Keratinocyte (primary cell): ENCODE data around the gene SLC10A3. TPM values are rescaled to one million over a fixed set of nuclear protein-coding genes. Genes with fewer than 3 reads are reported as not detected.

Experiments used
- DNase-seq: peaks from one replicate; pipeline ENCODE4 v3.0.0-alpha.2; 2011; ENCODE audit warnings: low read depth, missing footprints, low spot score
- FAIRE-seq: peaks from 2 replicates; lab custom pipeline; 2011; peaks lifted over from hg19 to GRCh38; lab: Jason Lieb, UNC
- H2AFZ ChIP-seq: 2 replicates; pipeline ENCODE4 v1.6.0; 2012; ENCODE audit warnings: low read length, control low read depth, inconsistent platforms; ENCODE audit not compliant: control insufficient read depth
- H3K27ac ChIP-seq: 2 replicates; pipeline ENCODE4 v1.5.1; 2011; ENCODE audit warnings: low read length; ENCODE audit not compliant: control insufficient read depth, insufficient read depth
- H3K27me3 ChIP-seq: 3 replicates; pipeline ENCODE4 v1.6.0; 2011; ENCODE audit warnings: low read length; ENCODE audit not compliant: control insufficient read depth, insufficient read depth; ENCODE audit errors: extremely low read depth
- H3K36me3 ChIP-seq, 2 experiments: 2 replicates in 1 of 2; 3 replicates in 1 of 2; pipeline ENCODE4 v1.5.1; 2011; ENCODE audit warnings: low read length in 2 of 2, mild to moderate bottlenecking in 1 of 2; ENCODE audit not compliant: control insufficient read depth in 2 of 2, insufficient read depth in 2 of 2; ENCODE audit errors: extremely low read depth in 1 of 2
- H3K4me1 ChIP-seq: 3 replicates; pipeline ENCODE4 v1.5.1; 2011; ENCODE audit warnings: low read length; ENCODE audit not compliant: control insufficient read depth, insufficient read depth; ENCODE audit errors: extremely low read depth
- H3K4me2 ChIP-seq: 3 replicates; pipeline ENCODE4 v1.6.0; 2011; ENCODE audit warnings: low read depth, low read length; ENCODE audit not compliant: control insufficient read depth, insufficient read depth; ENCODE audit errors: extremely low read depth
- H3K4me3 ChIP-seq, 3 experiments: fragments of 200-600 bp in 1 of 3; sonication (generic) in 1 of 3; 2 replicates in 2 of 3; 3 replicates in 1 of 3; pipeline ENCODE4 v1.5.1; 2011 to 2016; ENCODE audit warnings: low read length in 3 of 3, mild to moderate bottlenecking in 3 of 3, control low read depth in 2 of 3, inconsistent platforms in 1 of 3, low read depth in 1 of 3, mixed read lengths in 1 of 3, mixed run types in 1 of 3, moderate library complexity in 1 of 3; ENCODE audit not compliant: control insufficient read depth in 2 of 3, insufficient read depth in 2 of 3; ENCODE audit errors: extremely low read depth in 1 of 3
- H3K79me2 ChIP-seq: 2 replicates; pipeline ENCODE4 v1.6.0; 2012; ENCODE audit warnings: low read length; ENCODE audit not compliant: control insufficient read depth, insufficient read depth
- H3K9ac ChIP-seq: 3 replicates; pipeline ENCODE4 v1.6.0; 2011; ENCODE audit warnings: low read length; ENCODE audit not compliant: control insufficient read depth, insufficient read depth; ENCODE audit errors: extremely low read depth
- H3K9me1 ChIP-seq: 3 replicates; pipeline ENCODE4 v1.6.0; 2011; ENCODE audit warnings: low read length; ENCODE audit not compliant: control insufficient read depth, insufficient read depth; ENCODE audit errors: extremely low read depth
- H3K9me3 ChIP-seq: 2 replicates; pipeline ENCODE4 v1.5.1; 2012; ENCODE audit warnings: low read depth, low read length; ENCODE audit not compliant: control insufficient read depth
- H4K20me1 ChIP-seq: 3 replicates; pipeline ENCODE4 v1.6.0; 2011; ENCODE audit warnings: low read length; ENCODE audit not compliant: control insufficient read depth, insufficient read depth; ENCODE audit errors: extremely low read depth
- EZH2 ChIP-seq: IDR thresholded peaks from one replicate; pipeline ENCODE4 v1.6.1; 2012; ENCODE audit warnings: inconsistent platforms, mild to moderate bottlenecking, low read length, moderate library complexity
- dilution Hi-C: fragments of 300-500 bp; cut with MboI; formaldehyde crosslinking; loops from one replicate; pipeline ENCODE4 v1.7.0; 2020; ENCODE audit warnings: low sequenced_read_pairs; ENCODE audit not compliant: extremely low pct_ligation_motif_present
- polyA plus RNA-seq, 5 experiments: library from polyadenylated mRNA; depleted of rRNA in 3 of 5; stranded (reverse) in 3 of 5; stranded (forward) in 1 of 5; unstranded in 1 of 5; fragments of >200 nt; gene quantifications; 1 replicate in 1 of 5; 2 replicates in 3 of 5; 3 replicates in 1 of 5; pipeline versions ENCODE4 v1.2.1 to v1.2.3, GENCODE V29; 2011 to 2012; ENCODE audit warnings: missing spikeins in 2 of 5, low read depth in 1 of 5, low replicate concordance in 1 of 5
- TF ChIP-seq, protein P1 (sequence below), 3 experiments: IDR thresholded peaks in 1 of 3; conservative IDR thresholded peaks in 1 of 3; optimal IDR thresholded peaks in 1 of 3; 2 replicates in 2 of 3; 3 replicates in 1 of 3; pipeline versions ENCODE3 to v1.5.1; 2011; ENCODE audit warnings: low read length in 3 of 3, mild to moderate bottlenecking in 3 of 3, moderate library complexity in 2 of 3, control low read depth in 1 of 3, inconsistent platforms in 1 of 3; ENCODE audit not compliant: insufficient read depth in 2 of 3; ENCODE audit errors: extremely low read depth in 1 of 3

SLC10A3 gene
- polyA plus RNA-seq, 1 donor (not counting 4 experiments of a cell fraction or from before 2014, with no cell fraction given): 8.1 TPM

DNA sequence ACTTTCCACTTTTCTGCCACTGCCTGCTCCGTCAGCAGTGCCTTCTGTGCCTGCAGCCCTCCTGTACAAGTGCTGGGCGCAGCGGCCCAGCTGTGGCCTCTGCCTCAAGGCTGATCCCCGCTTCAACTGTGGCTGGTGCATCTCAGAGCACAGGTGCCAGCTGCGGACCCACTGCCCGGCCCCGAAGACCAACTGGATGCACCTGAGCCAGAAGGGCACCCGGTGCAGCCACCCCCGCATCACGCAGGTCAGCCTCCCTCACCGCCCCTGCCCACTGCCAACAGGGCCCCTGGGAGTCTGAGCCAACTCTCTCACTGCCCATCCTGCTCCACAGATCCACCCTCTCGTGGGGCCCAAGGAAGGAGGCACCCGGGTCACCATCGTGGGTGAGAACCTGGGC lies 24.8 kb downstream of the SLC10A3 start:
- Histone ChIP-seq H3K9me3 (no peaks in the 10 kb centered on the region), H3K27me3 (no peaks in the 10 kb centered on the region), H2AFZ (no peak overlapping the region), H3K9me1 (no peaks in the 10 kb centered on the region), H3K9ac (no peak overlapping the region), H3K4me2 (no peak overlapping the region), H4K20me1 (no peaks in the 10 kb centered on the region), H3K79me2 (peaks cover 2% of the 10 kb centered on the region), H3K36me3 (peaks cover 0 to 6% of the 10 kb centered on the region in 2 experiments), H3K27ac (no peak overlapping the region), H3K4me1 (no peaks in the 10 kb centered on the region), H3K4me3 (no peak overlapping the region)
- dilution Hi-C loops: no loop called here
- DNase-seq: no peak
- FAIRE-seq: no peak
- TF ChIP-seq EZH2: no peak
- TF ChIP-seq, protein P1, sequence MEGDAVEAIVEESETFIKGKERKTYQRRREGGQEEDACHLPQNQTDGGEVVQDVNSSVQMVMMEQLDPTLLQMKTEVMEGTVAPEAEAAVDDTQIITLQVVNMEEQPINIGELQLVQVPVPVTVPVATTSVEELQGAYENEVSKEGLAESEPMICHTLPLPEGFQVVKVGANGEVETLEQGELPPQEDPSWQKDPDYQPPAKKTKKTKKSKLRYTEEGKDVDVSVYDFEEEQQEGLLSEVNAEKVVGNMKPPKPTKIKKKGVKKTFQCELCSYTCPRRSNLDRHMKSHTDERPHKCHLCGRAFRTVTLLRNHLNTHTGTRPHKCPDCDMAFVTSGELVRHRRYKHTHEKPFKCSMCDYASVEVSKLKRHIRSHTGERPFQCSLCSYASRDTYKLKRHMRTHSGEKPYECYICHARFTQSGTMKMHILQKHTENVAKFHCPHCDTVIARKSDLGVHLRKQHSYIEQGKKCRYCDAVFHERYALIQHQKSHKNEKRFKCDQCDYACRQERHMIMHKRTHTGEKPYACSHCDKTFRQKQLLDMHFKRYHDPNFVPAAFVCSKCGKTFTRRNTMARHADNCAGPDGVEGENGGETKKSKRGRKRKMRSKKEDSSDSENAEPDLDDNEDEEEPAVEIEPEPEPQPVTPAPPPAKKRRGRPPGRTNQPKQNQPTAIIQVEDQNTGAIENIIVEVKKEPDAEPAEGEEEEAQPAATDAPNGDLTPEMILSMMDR (optimal IDR thresholded peaks at IDR 0.05 in 1 of 3, IDR thresholded peaks at IDR 0.05 in 1 of 3, conservative IDR thresholded peaks at IDR 0.05 in 1 of 3; ENCODE audit: extremely low read depth in 1 of 3, insufficient read depth in 2 of 3, low read length in 3 of 3): no peak

DNA sequence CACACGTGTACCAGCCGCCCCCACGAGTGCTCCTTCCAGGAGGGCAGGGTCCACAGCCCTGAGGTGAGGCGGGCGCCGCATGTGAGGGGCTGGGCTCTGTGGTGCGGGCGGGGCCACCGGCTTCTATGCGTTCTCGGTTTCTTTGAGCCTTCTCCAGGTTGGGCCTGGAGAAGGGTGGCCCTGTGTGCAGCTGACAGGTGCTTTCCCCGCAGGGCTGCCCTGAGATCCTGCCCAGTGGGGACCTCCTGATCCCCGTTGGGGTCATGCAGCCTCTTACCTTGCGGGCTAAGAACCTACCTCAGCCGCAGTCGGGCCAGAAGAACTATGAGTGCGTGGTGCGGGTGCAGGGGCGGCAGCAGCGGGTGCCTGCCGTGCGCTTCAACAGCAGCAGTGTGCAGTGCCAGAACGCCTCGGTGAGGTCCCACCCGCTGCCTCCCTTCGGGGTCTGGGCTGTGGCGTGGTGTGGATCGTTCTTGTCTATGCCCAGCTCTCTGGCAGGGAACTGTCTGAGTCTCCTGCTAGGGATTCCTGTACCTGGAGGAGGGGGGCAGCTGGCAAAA lies 25.5 kb downstream of the SLC10A3 start:
- dilution Hi-C loops: no loop called here
- FAIRE-seq (no peak), DNase-seq (no peak)
- no peaks in the 10 kb centered on the region for H3K9me3 ChIP-seq
- H3K9ac ChIP-seq: no peak overlapping the region
- no peaks in the 10 kb centered on the region for H3K9me1 ChIP-seq
- H3K27me3 ChIP-seq: no peaks in the 10 kb centered on the region
- peaks cover 2% of the 10 kb centered on the region for H3K79me2 ChIP-seq
- H4K20me1 ChIP-seq: no peaks in the 10 kb centered on the region
- peaks cover 3% of the 10 kb centered on the region for H3K4me1 ChIP-seq
- no peak overlapping the region for H2AFZ ChIP-seq
- no peak overlapping the region for H3K27ac ChIP-seq
- no peak overlapping the region for H3K4me2 ChIP-seq
- H3K4me3 ChIP-seq: no peak overlapping the region
- TF ChIP-seq EZH2: no peak
- TF ChIP-seq, protein P1 (optimal IDR thresholded peaks at IDR 0.05 in 1 of 3, IDR thresholded peaks at IDR 0.05 in 1 of 3, conservative IDR thresholded peaks at IDR 0.05 in 1 of 3; ENCODE audit: extremely low read depth in 1 of 3, insufficient read depth in 2 of 3, low read length in 3 of 3): no peak
- peaks cover 0 to 4% of the 10 kb centered on the region in 2 experiments for H3K36me3 ChIP-seq
